ENCODE measurements around the gene HDAC4. TPM values are rescaled to one million over a fixed set of nuclear protein-coding genes. Genes with fewer than 3 reads are reported as not detected.

HDAC4 gene
- total and polyA plus RNA-seq, 2 of the 4 experiments (the other 2 are of a cell fraction) = 4.1 to 7.2 TPM

DNA sequence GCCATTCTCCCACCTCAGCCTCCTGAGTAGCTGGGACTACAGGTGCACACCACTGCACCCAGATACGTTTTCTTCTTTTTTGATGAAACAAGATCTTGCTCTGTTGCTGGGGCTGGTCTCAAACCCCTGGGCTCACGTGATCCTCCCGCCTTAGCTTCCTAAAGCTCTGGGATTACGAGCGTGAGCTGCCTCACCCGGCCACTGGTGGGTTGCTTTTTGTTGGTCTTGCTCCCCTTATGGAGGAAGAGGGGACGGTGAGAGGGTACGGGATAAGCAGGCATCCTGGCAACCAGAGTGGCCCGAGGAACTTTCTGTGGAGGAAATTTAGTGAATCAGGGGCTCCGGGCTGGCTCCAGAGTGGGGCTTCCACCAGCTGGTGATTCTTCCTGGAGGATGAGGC is 222.3 kb downstream of the HDAC4 start:
- dilution Hi-C loops (cut with HindIII; ENCODE audit: low sequenced_read_pairs, unreplicated experiment) (no loop called here), intact Hi-C loops (cut with micrococcal nuclease) (no loop called here), in situ Hi-C loops (cut with MboI; ENCODE audit: low sequenced_read_pairs) (no loop called here)
- BruUV-seq (replicated peaks) = no TSS peak
- H3K9ac ChIP-seq (ENCODE audit: low read depth, low read length) = no peak overlapping the region
- H3K56ac ChIP-seq (ENCODE audit: extremely low read depth, insufficient read depth, low read length) = no peak overlapping the region
- no peak overlapping the region for H3K4me3 ChIP-seq (ENCODE audit: insufficient read depth, low read depth, low read length)
- no peak overlapping the region for H2BK15ac ChIP-seq (ENCODE audit: low read depth, low read length)
- no peak overlapping the region for H3K4ac ChIP-seq (ENCODE audit: low read depth, low read length)
- no peak overlapping the region for H2BK5ac ChIP-seq (ENCODE audit: low read depth, low read length, poor library complexity, severe bottlenecking)
- CTCF ChIA-PET = no interaction called here
- H3K18ac ChIP-seq (ENCODE audit: low read depth, low read length) = no peak overlapping the region
- no peak overlapping the region for H4K8ac ChIP-seq (ENCODE audit: low read depth in 2 of 2, low read length in 2 of 2)
- no peak overlapping the region for H3K27ac ChIP-seq (ENCODE audit: insufficient read depth, low read length)
- no peak overlapping the region for H2BK20ac ChIP-seq (ENCODE audit: low read depth, low read length)
- no peak overlapping the region for H3K14ac ChIP-seq (replicated peaks; ENCODE audit: low read depth, low read length)
- peaks cover 2% of the 10 kb centered on the region; the same call in 1 of the 2 replicates for H3K9me3 ChIP-seq (ENCODE audit: control insufficient read depth, insufficient read depth, low read length)
- H3K4me1 ChIP-seq (ENCODE audit: control insufficient read depth, insufficient read depth, low read length) = no peaks in the 10 kb centered on the region
- H3K9me1 ChIP-seq (ENCODE audit: insufficient read depth, low read length) = no peaks in the 10 kb centered on the region
- DNase-seq (no peak), ATAC-seq (ENCODE audit: low read depth) (no peak)
- H3K27me3 ChIP-seq (ENCODE audit: control insufficient read depth, insufficient read depth, low read length) = no peaks in the 10 kb centered on the region
- H3K23ac ChIP-seq (ENCODE audit: low read depth, low read length) = no peak overlapping the region
- no peak for TF ChIP-seq FOS (IDR thresholded peaks at IDR 0.05; ENCODE audit: low read depth, low read length)
- no peak for TF ChIP-seq CHD1 (IDR thresholded peaks at IDR 0.05; ENCODE audit: low read depth, low read length)
- TF ChIP-seq CEBPB (IDR thresholded peaks at IDR 0.05; ENCODE audit: low read depth, low read length) = no peak
- TF ChIP-seq BHLHE40 (IDR thresholded peaks at IDR 0.05; ENCODE audit: low read depth, low read length) = no peak
- no peak for TF ChIP-seq POLR2A (IDR thresholded peaks at IDR 0.05; ENCODE audit: low read depth, low read length)
- TF ChIP-seq MAZ (IDR thresholded peaks at IDR 0.05; ENCODE audit: borderline replicate concordance, low read depth, low read length) = no peak
- TF ChIP-seq RCOR1 (IDR thresholded peaks at IDR 0.05; ENCODE audit: insufficient replicate concordance, low read length) = no peak
- no peak for TF ChIP-seq MAFK (IDR thresholded peaks at IDR 0.05; ENCODE audit: low read depth, low read length)
- no peak for TF ChIP-seq RAD21 (IDR thresholded peaks at IDR 0.05; ENCODE audit: low read length)
- no peak for TF ChIP-seq ELK1 (IDR thresholded peaks at IDR 0.05; ENCODE audit: borderline replicate concordance, low read depth, low read length)
- TF ChIP-seq MXI1 (IDR thresholded peaks at IDR 0.05; ENCODE audit: borderline replicate concordance, low read depth, low read length) = no peak
- TF ChIP-seq, protein P1, sequence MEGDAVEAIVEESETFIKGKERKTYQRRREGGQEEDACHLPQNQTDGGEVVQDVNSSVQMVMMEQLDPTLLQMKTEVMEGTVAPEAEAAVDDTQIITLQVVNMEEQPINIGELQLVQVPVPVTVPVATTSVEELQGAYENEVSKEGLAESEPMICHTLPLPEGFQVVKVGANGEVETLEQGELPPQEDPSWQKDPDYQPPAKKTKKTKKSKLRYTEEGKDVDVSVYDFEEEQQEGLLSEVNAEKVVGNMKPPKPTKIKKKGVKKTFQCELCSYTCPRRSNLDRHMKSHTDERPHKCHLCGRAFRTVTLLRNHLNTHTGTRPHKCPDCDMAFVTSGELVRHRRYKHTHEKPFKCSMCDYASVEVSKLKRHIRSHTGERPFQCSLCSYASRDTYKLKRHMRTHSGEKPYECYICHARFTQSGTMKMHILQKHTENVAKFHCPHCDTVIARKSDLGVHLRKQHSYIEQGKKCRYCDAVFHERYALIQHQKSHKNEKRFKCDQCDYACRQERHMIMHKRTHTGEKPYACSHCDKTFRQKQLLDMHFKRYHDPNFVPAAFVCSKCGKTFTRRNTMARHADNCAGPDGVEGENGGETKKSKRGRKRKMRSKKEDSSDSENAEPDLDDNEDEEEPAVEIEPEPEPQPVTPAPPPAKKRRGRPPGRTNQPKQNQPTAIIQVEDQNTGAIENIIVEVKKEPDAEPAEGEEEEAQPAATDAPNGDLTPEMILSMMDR (conservative IDR thresholded peaks at IDR 0.05; ENCODE audit: low read depth, low read length) = no peak
- no peak for TF ChIP-seq NFE2L2 (IDR thresholded peaks at IDR 0.05; ENCODE audit: low read depth, low read length)
- no peak for TF ChIP-seq SMC3 (IDR thresholded peaks at IDR 0.05; ENCODE audit: low read depth, low read length)
- no peak for TF ChIP-seq USF2 (IDR thresholded peaks at IDR 0.05; ENCODE audit: low read depth, low read length)
- TF ChIP-seq RFX5 (IDR thresholded peaks at IDR 0.05; ENCODE audit: low read depth, low read length) = no peak
- H3K4me2 ChIP-seq (ENCODE audit: low read depth, low read length) = no peak overlapping the region
- POLR2A ChIA-PET (ENCODE audit: unreplicated experiment) = no interaction called here
- H2AFZ ChIP-seq (replicated peaks; ENCODE audit: low read length, poor library complexity) = no peak overlapping the region
- no peak overlapping the region for H2AK9ac ChIP-seq (replicated peaks; ENCODE audit: low read depth, low read length, poor library complexity)
- no peaks in the 10 kb centered on the region for H4K20me1 ChIP-seq (ENCODE audit: insufficient read depth, low read length)
- 100% methylated on average over 4 of the region's 10 CpGs; no CpG with 5 or more reads in 1 of the 2 experiments for WGBS, 2 experiments (ENCODE audit: extremely low coverage in 2 of 2, insufficient read length in 1 of 2)
- peaks cover 52% of the 10 kb centered on the region for H3K36me3 ChIP-seq (ENCODE audit: control insufficient read depth, insufficient read depth, low read length)
- H4K5ac ChIP-seq (ENCODE audit: low read depth, low read length) = no peak overlapping the region
- no peak overlapping the region for H4K91ac ChIP-seq (ENCODE audit: insufficient read depth, low read depth, low read length)
- no peaks in the 10 kb centered on the region; a peak in 1 of 4 replicates for H3K79me1 ChIP-seq (ENCODE audit: low read depth in 1 of 2, low read length in 2 of 2)
- H2BK120ac ChIP-seq (ENCODE audit: low read depth, low read length) = no peak overlapping the region
- no peak overlapping the region for H2AK5ac ChIP-seq (ENCODE audit: low read depth, low read length)

All from IMR-90 (cell line).